Ovary (tissue), 3 donors: ENCODE results near the gene TKTL1.

Experiments used
- POLR2A ChIP-seq: fragments of 450-650 bp; IDR thresholded peaks from one replicate; pipeline ENCODE4 v1.6.1; 2017; ENCODE audit warnings: antibody characterized with exemption, mild to moderate bottlenecking, moderate library complexity
- TF ChIP-seq, protein P1 (sequence below), 3 donors: fragments of 450-650 bp in 2 of 3; fragments of 200-600 bp in 1 of 3; IDR thresholded peaks; one replicate each; pipeline versions ENCODE4 v1.5.1 to v1.8.0; 2016 to 2022; ENCODE audit warnings: antibody characterized with exemption in 3 of 3, mild to moderate bottlenecking in 1 of 3
- donor health status: DM: no; HTN: no; CAD: no.

DNA sequence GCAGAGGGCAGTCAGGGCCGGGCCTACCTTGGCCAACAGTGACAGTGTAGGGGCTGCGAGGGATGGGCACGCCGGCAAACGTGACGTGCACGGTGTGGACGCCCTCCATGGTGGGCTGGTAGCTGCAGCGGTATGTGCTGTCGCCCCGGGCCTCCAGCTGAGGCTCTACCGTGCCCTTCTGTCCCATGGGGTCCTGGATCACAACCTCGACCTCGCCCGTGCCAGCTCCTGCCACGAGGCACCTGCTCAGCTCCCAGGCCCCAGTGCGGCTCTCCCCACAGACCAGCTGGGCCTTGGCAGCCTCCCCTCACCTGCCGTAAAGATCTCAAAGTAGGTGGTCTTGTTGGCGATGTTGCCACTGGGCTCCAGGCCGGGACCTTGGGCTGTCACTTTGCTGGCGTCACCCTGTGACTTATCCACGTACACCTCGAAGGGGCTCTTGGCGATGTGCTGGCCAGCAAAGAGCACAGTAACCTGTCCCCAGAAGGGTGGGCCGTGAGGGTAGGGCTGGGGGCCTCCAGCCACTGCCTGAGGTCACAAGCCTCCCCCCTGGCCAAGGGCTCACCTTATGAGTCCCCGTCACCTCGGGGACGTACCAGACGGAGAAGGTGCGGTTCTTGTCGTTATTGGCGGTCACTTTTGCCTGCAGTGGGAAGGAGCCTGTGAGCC is 70.5 kb downstream of the TKTL1 start:
- TF ChIP-seq, protein P1, sequence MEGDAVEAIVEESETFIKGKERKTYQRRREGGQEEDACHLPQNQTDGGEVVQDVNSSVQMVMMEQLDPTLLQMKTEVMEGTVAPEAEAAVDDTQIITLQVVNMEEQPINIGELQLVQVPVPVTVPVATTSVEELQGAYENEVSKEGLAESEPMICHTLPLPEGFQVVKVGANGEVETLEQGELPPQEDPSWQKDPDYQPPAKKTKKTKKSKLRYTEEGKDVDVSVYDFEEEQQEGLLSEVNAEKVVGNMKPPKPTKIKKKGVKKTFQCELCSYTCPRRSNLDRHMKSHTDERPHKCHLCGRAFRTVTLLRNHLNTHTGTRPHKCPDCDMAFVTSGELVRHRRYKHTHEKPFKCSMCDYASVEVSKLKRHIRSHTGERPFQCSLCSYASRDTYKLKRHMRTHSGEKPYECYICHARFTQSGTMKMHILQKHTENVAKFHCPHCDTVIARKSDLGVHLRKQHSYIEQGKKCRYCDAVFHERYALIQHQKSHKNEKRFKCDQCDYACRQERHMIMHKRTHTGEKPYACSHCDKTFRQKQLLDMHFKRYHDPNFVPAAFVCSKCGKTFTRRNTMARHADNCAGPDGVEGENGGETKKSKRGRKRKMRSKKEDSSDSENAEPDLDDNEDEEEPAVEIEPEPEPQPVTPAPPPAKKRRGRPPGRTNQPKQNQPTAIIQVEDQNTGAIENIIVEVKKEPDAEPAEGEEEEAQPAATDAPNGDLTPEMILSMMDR (IDR thresholded peaks at IDR 0.05): no peak
- TF ChIP-seq POLR2A: no peak
